Measurements from ENCODE around the gene C1orf232. TPM values are rescaled to one million over a fixed set of nuclear protein-coding genes. Genes with fewer than 3 reads are reported as not detected.

C1orf232 gene
- total RNA-seq, 4 donors from 2014 or later = not detected

GRCh38 chr1:26169669-26170471, 1.1 kb upstream of the C1orf232 start, which contains the start of gene ZNF593:
Gene ZNF593 (plus strand): TSS chr1:26169908. CDS start chr1:26169984, 76 bp downstream.
- DNase-seq (ENCODE audit: extremely low spot score) = peak; percentile 97
- H3K27ac ChIP-seq (replicated peaks in 1 of 4) = peak within 1 kb of the TSS; percentile 77 to 89 (median 77)

GRCh38 chr1:26169198-26169554, 413 bp upstream of the C1orf232 start:
- no peaks in the 10 kb centered on the region for H3K27me3 ChIP-seq
- peak overlapping the region; percentile 74 to 97 (median 91) for H3K4me3 ChIP-seq
- H3K9me3 ChIP-seq = no peaks in the 10 kb centered on the region
- H3K36me3 ChIP-seq = peaks cover 0 to 12% (median 7%) of the 10 kb centered on the region in 4 donors
- H3K4me1 ChIP-seq = peaks cover 26 to 33% (median 30%) of the 10 kb centered on the region in 4 donors
- peak overlapping the region; percentile 77 to 89 (median 77) for H3K27ac ChIP-seq (replicated peaks in 1 of 4)
- TF ChIP-seq POLR2AphosphoS5 (IDR thresholded peaks at IDR 0.05) (no peak), CTCF (IDR thresholded peaks at IDR 0.05) (no peak), POLR2A (IDR thresholded peaks at IDR 0.05; ENCODE audit: low read depth) (no peak), EP300 (IDR thresholded peaks at IDR 0.05) (no peak)
- DNase-seq (ENCODE audit: extremely low spot score) = no peak
- 50% methylated on average over 4 of the region's 4 CpGs for WGBS
- intact Hi-C loops (cut with DNase I) = no loop called here

More at GRCh38 chr1:26169669-26170471, 1.1 kb upstream of the C1orf232 start, which contains the start of gene ZNF593:
- WGBS = 5% methylated on average over 14 of the region's 76 CpGs
- Histone ChIP-seq H3K9me3 (no peaks in the 10 kb centered on the region), H3K36me3 (peaks cover 0 to 12% (median 7%) of the 10 kb centered on the region in 4 donors), H3K4me3 (peak within 1 kb of the TSS; percentile 74 to 97 (median 91)), H3K27me3 (no peaks in the 10 kb centered on the region), H3K4me1 (peaks cover 20 to 28% (median 24%) of the 10 kb centered on the region in 4 donors)
- peak; percentile 87 to 93 (median 92) for TF ChIP-seq CTCF (IDR thresholded peaks at IDR 0.05)
- TF ChIP-seq POLR2AphosphoS5 (IDR thresholded peaks at IDR 0.05) = peak; percentile 83 to 85
- no peak for TF ChIP-seq EP300 (IDR thresholded peaks at IDR 0.05)
- TF ChIP-seq POLR2A (IDR thresholded peaks at IDR 0.05; ENCODE audit: low read depth) = peak; percentile 66
- intact Hi-C loops (cut with DNase I) = loop anchor here (2.0 to 5.0 kb wide), 2 partner anchors 65 to 152 kb away; partner anchors contain the start of gene CEP85

GRCh38 chr1:26166719-26167281, 2.0 kb downstream of the C1orf232 start:
- H3K9me3 ChIP-seq = no peaks in the 10 kb centered on the region
- peaks cover 0 to 9% (median 5%) of the 10 kb centered on the region in 4 donors for H3K36me3 ChIP-seq
- 78% methylated on average over 4 of the region's 4 CpGs for WGBS
- no peak overlapping the region for H3K4me3 ChIP-seq
- H3K27me3 ChIP-seq = peaks cover 0 to 4% (median 0%) of the 10 kb centered on the region in 4 donors
- no peak for DNase-seq (ENCODE audit: extremely low spot score)
- H3K27ac ChIP-seq (replicated peaks in 1 of 4) = no peak overlapping the region
- TF ChIP-seq EP300 (IDR thresholded peaks at IDR 0.05) (no peak), POLR2AphosphoS5 (IDR thresholded peaks at IDR 0.05) (no peak), POLR2A (IDR thresholded peaks at IDR 0.05; ENCODE audit: low read depth) (no peak), CTCF (IDR thresholded peaks at IDR 0.05) (no peak)
- peaks cover 36 to 49% (median 42%) of the 10 kb centered on the region in 4 donors for H3K4me1 ChIP-seq
- intact Hi-C loops (cut with DNase I) = no loop called here

GRCh38 chr1:26164861-26165842, 3.6 kb downstream of the C1orf232 start:
- 73% methylated on average over 19 of the region's 19 CpGs for WGBS
- H3K4me1 ChIP-seq = peaks cover 37 to 45% (median 38%) of the 10 kb centered on the region in 4 donors
- H3K36me3 ChIP-seq = no peaks in the 10 kb centered on the region
- no peak for TF ChIP-seq POLR2AphosphoS5 (IDR thresholded peaks at IDR 0.05)
- no peak for TF ChIP-seq POLR2A (IDR thresholded peaks at IDR 0.05; ENCODE audit: low read depth)
- TF ChIP-seq EP300 (IDR thresholded peaks at IDR 0.05) = no peak
- no peak for TF ChIP-seq CTCF (IDR thresholded peaks at IDR 0.05)
- H3K27me3 ChIP-seq = peaks cover 0 to 4% (median 0%) of the 10 kb centered on the region in 4 donors
- intact Hi-C loops (cut with DNase I) = loop anchor here (5.0 kb wide), 2 partner anchors 58 to 128 kb away; no protein-coding TSS in a partner anchor
- no peaks in the 10 kb centered on the region for H3K9me3 ChIP-seq
- DNase-seq (ENCODE audit: extremely low spot score) = no peak
- H3K4me3 ChIP-seq = peak overlapping the region in 2 of 4 donors; percentile 54 to 60
- H3K27ac ChIP-seq (replicated peaks in 1 of 4) = peak overlapping the region; percentile 72 to 75 (median 75)

Measured in esophagus muscularis mucosa (tissue), 4 donors.